Caco-2 (cell line): ENCODE measurements around the gene IRX1. TPM values are rescaled to one million over a fixed set of nuclear protein-coding genes. Genes with fewer than 3 reads are reported as not detected.

ENCODE experiments used
- BruUV-seq: library from RNA; stranded (reverse); fragments of 400-500 nt; replicated peaks from 2 replicates; lab custom pipeline; 2021; lab: Mats Ljungman, UMichigan
- CTCF ChIA-PET: fragments of 300-600 bp; sonication (Branson Sonifier 250); formaldehyde crosslinking; loops from one replicate; lab custom pipeline; 2022; ENCODE audit warnings: antibody characterized with exemption; lab: Charles Lee
- POLR2A ChIA-PET: fragments of 300-600 bp; sonication (Branson Sonifier 250); formaldehyde crosslinking; loops from one replicate; lab custom pipeline; 2022; ENCODE audit warnings: antibody characterized with exemption; lab: Charles Lee
- DNase-seq, 2 experiments: peaks; one replicate each; pipeline versions ENCODE4 v3.0.0 to v3.0.0-alpha.2; 2020 to 2022
- H3K27me3 ChIP-seq: replicated peaks from 2 replicates; pipeline ENCODE4 v1.6.0; 2011; ENCODE audit warnings: low read length; ENCODE audit not compliant: control insufficient read depth, insufficient read depth
- H3K36me3 ChIP-seq: 2 replicates; pipeline ENCODE4 v1.5.1; 2011; ENCODE audit warnings: low read length; ENCODE audit not compliant: control insufficient read depth, insufficient read depth
- H3K4me1 ChIP-seq: fragments of 250-450 bp; sonication (Bioruptor Pico); 2 replicates; pipeline ENCODE4 v1.5.1; 2020; ENCODE audit warnings: mild to moderate bottlenecking
- H3K4me3 ChIP-seq: 2 replicates; pipeline ENCODE4 v1.5.1; 2011; ENCODE audit warnings: low read depth, mild to moderate bottlenecking, control low read depth, low read length
- H3K9me3 ChIP-seq: fragments of 250-450 bp; sonication (Bioruptor Pico); 2 replicates; pipeline ENCODE4 v1.5.1; 2020; ENCODE audit warnings: mild to moderate bottlenecking, moderate library complexity
- H3K27ac Mint-ChIP-seq: one replicate; pipeline ENCODE4 v1.8.0; 2022; ENCODE audit warnings: mixed read lengths; ENCODE audit not compliant: unreplicated experiment
- H3K27me3 Mint-ChIP-seq: one replicate; pipeline ENCODE4 v1.8.0; 2022; ENCODE audit warnings: mixed read lengths; ENCODE audit not compliant: insufficient read depth, unreplicated experiment
- H3K36me3 Mint-ChIP-seq: one replicate; pipeline ENCODE4 v1.8.0; 2022; ENCODE audit warnings: mild to moderate bottlenecking, mixed read lengths; ENCODE audit not compliant: insufficient read depth, unreplicated experiment
- H3K4me1 Mint-ChIP-seq: one replicate; pipeline ENCODE4 v1.8.0; 2022; ENCODE audit warnings: low read depth, mixed read lengths; ENCODE audit not compliant: unreplicated experiment
- H3K4me3 Mint-ChIP-seq: one replicate; pipeline ENCODE4 v1.8.0; 2022; ENCODE audit warnings: mild to moderate bottlenecking, moderate library complexity, mixed read lengths; ENCODE audit not compliant: unreplicated experiment
- H3K9me3 Mint-ChIP-seq: one replicate; pipeline ENCODE4 v1.8.0; 2022; ENCODE audit warnings: mixed read lengths; ENCODE audit not compliant: unreplicated experiment
- intact Hi-C: fragments of 100-400 bp; cut with micrococcal nuclease; formaldehyde crosslinking; loops from one replicate; pipeline ENCODE4 v1.10.0; 2022; ENCODE audit not compliant: unreplicated experiment
- total RNA-seq: library from RNA; stranded (reverse); gene quantifications from 2 replicates; pipeline ENCODE4 v1.2.3, GENCODE V29; 2022
- TF ChIP-seq, protein P1 (sequence below), 2 experiments: fragments of 200-600 bp in 1 of 2; IDR thresholded peaks; 1 replicate in 1 of 2; 2 replicates in 1 of 2; pipeline versions ENCODE4 v1.5.1 to v1.8.0; 2011 to 2022; ENCODE audit warnings: antibody characterized with exemption in 1 of 2, control low read depth in 1 of 2, inconsistent platforms in 1 of 2, low read depth in 1 of 2, low read length in 1 of 2, mild to moderate bottlenecking in 1 of 2, moderate library complexity in 1 of 2; ENCODE audit not compliant: insufficient read depth in 1 of 2, severe bottlenecking in 1 of 2, unreplicated experiment in 1 of 2

The IRX1 gene
- total RNA-seq, 1 experiment from 2014 or later, result not detected

DNA sequence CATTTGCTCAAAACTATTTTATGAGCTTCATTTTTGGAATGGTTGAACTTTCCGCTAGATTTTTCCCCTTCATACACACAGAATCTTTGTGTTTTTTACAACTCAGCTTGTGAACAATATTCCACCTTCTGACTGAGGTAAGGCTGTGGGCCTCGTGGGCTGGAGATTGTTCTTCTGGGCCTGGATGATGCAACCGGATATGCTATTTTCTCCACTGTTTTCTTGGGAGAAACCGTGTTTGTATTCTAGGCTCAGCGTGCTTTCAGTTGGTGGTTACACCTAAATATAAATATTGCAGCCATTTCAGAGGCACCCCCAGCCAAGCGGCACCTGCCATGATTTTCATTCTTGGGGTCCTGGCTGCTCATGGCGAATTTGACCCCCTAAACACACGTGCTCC lies 55.2 kb downstream of the IRX1 start:
- intact Hi-C loops, result no loop called here

More for the DNA sequence above, 55.2 kb downstream of the IRX1 start:
- no peaks in the 10 kb centered on the region for H3K36me3 Mint-ChIP-seq
- no TSS peak for BruUV-seq
- H3K4me3 Mint-ChIP-seq, result no peak overlapping the region
- H3K4me3 ChIP-seq, result no peak overlapping the region
- H3K36me3 ChIP-seq, result no peaks in the 10 kb centered on the region
- H3K27ac Mint-ChIP-seq, result no peak overlapping the region
- no peaks in the 10 kb centered on the region for H3K9me3 Mint-ChIP-seq
- H3K9me3 ChIP-seq, result no peaks in the 10 kb centered on the region
- POLR2A ChIA-PET, result no interaction called here
- H3K27me3 Mint-ChIP-seq, result peaks cover 7% of the 10 kb centered on the region
- no peak for DNase-seq
- no peaks in the 10 kb centered on the region; the same call in 1 of the 2 replicates for H3K27me3 ChIP-seq
- TF ChIP-seq, protein P1, sequence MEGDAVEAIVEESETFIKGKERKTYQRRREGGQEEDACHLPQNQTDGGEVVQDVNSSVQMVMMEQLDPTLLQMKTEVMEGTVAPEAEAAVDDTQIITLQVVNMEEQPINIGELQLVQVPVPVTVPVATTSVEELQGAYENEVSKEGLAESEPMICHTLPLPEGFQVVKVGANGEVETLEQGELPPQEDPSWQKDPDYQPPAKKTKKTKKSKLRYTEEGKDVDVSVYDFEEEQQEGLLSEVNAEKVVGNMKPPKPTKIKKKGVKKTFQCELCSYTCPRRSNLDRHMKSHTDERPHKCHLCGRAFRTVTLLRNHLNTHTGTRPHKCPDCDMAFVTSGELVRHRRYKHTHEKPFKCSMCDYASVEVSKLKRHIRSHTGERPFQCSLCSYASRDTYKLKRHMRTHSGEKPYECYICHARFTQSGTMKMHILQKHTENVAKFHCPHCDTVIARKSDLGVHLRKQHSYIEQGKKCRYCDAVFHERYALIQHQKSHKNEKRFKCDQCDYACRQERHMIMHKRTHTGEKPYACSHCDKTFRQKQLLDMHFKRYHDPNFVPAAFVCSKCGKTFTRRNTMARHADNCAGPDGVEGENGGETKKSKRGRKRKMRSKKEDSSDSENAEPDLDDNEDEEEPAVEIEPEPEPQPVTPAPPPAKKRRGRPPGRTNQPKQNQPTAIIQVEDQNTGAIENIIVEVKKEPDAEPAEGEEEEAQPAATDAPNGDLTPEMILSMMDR (IDR thresholded peaks at IDR 0.05; ENCODE audit: insufficient read depth in 1 of 2, low read depth in 1 of 2, low read length in 1 of 2, severe bottlenecking in 1 of 2, unreplicated experiment in 1 of 2), result no peak
- CTCF ChIA-PET, result no interaction called here
- H3K4me1 Mint-ChIP-seq, result no peaks in the 10 kb centered on the region
- no peaks in the 10 kb centered on the region for H3K4me1 ChIP-seq
